HepG2 (cell line): Measurements from ENCODE around the gene FKBP10. TPM values are rescaled to one million over a fixed set of nuclear protein-coding genes. Genes with fewer than 3 reads are reported as not detected.
A peak's percentile ranks its signal among the peaks of the same experiment; 100 is the strongest.

Experiments used
- ARID4A ChIP-seq: sonication (generic); formaldehyde crosslinking; IDR thresholded peaks from 2 replicates; pipeline ENCODE4 v1.5.0; 2020; ENCODE audit warnings: mild to moderate bottlenecking, missing genetic modification reagents, borderline replicate concordance
- ATAD3A ChIP-seq: sonication (generic); formaldehyde crosslinking; IDR thresholded peaks from 2 replicates; pipeline ENCODE4 v1.4.0; 2020; ENCODE audit warnings: missing genetic modification reagents
- CBX5 ChIP-seq: sonication (generic); formaldehyde crosslinking; IDR thresholded peaks from 2 replicates; pipeline ENCODE4 v1.4.0; 2020; ENCODE audit warnings: missing genetic modification reagents, borderline replicate concordance
- ELF1 ChIP-seq: sonication (generic); formaldehyde crosslinking; IDR thresholded peaks from 2 replicates; pipeline ENCODE4 v1.4.0; 2020; ENCODE audit warnings: missing genetic modification reagents
- FOXC1 ChIP-seq: sonication (generic); formaldehyde crosslinking; IDR thresholded peaks from 2 replicates; pipeline ENCODE4 v1.8.0; 2022; ENCODE audit warnings: mild to moderate bottlenecking, missing genetic modification reagents, borderline replicate concordance
- KLF11 ChIP-seq: IDR thresholded peaks from 2 replicates; pipeline ENCODE4 v1.6.1; 2016; ENCODE audit warnings: missing compliant biosample characterization
- KLF13 ChIP-seq: sonication (generic); formaldehyde crosslinking; IDR thresholded peaks from 2 replicates; pipeline ENCODE4 v1.4.0; 2020; ENCODE audit warnings: mild to moderate bottlenecking, missing genetic modification reagents
- SRSF1 ChIP-seq: fragments of 200-400 bp; formaldehyde crosslinking; optimal IDR thresholded peaks from 2 replicates; pipeline ENCODE3; 2017; ENCODE audit warnings: mild to moderate bottlenecking, low read depth, low read length, moderate library complexity
- SRSF4 ChIP-seq: fragments of 200-400 bp; formaldehyde crosslinking; IDR thresholded peaks from one replicate; pipeline ENCODE4 v1.6.1; 2018; ENCODE audit warnings: mild to moderate bottlenecking, low read depth, low read length, moderate library complexity; ENCODE audit not compliant: poor library complexity, severe bottlenecking
- SRSF9 ChIP-seq: fragments of 200-400 bp; formaldehyde crosslinking; IDR thresholded peaks from 2 replicates; pipeline ENCODE4 v1.6.1; 2018; ENCODE audit warnings: borderline replicate concordance, mild to moderate bottlenecking, low read depth, low read length; ENCODE audit not compliant: insufficient read depth, poor library complexity, severe bottlenecking
- TARDBP ChIP-seq: sonication (generic); formaldehyde crosslinking; IDR thresholded peaks from 2 replicates; pipeline ENCODE4 v1.8.0; 2022; ENCODE audit warnings: mild to moderate bottlenecking, missing genetic modification reagents
- THYN1 ChIP-seq: sonication (generic); formaldehyde crosslinking; IDR thresholded peaks from 2 replicates; pipeline ENCODE4 v1.8.1; 2023; ENCODE audit warnings: low read depth, mild to moderate bottlenecking, moderate library complexity, missing genetic modification reagents, borderline replicate concordance
- ZGPAT ChIP-seq: IDR thresholded peaks from 2 replicates; pipeline ENCODE4 v1.6.1; 2016; ENCODE audit warnings: mild to moderate bottlenecking
- ZNF276 ChIP-seq: sonication (generic); formaldehyde crosslinking; IDR thresholded peaks from 2 replicates; pipeline ENCODE4 v1.4.0; 2020; ENCODE audit warnings: mild to moderate bottlenecking, low read depth, missing genetic modification reagents
- ZNF33B ChIP-seq: sonication (generic); formaldehyde crosslinking; IDR thresholded peaks from 2 replicates; pipeline ENCODE4 v1.5.1; 2020; ENCODE audit warnings: mild to moderate bottlenecking, missing genetic modification reagents
- ZNF558 ChIP-seq: sonication (generic); formaldehyde crosslinking; IDR thresholded peaks from 2 replicates; pipeline ENCODE4 v1.9.0; 2022; ENCODE audit warnings: mild to moderate bottlenecking, missing genetic modification reagents, borderline replicate concordance
- ZNF619 ChIP-seq: sonication (generic); formaldehyde crosslinking; IDR thresholded peaks from 2 replicates; pipeline ENCODE4 v1.4.0; 2020; ENCODE audit warnings: mild to moderate bottlenecking, missing genetic modification reagents
- polyA plus RNA-seq, 8 experiments: library from polyadenylated mRNA; depleted of rRNA in 3 of 8; stranded (reverse) in 7 of 8; unstranded in 1 of 8; fragments of >200 nt; fragmentation: Illumina TruSeq in 4 of 8; extraction: Trizol in 4 of 8; gene quantifications; 2 replicates each; pipeline versions ENCODE4 v1.2.1 to v1.2.3, GENCODE V29; 2011 to 2016; ENCODE audit warnings: low read depth in 4 of 8, missing spikeins in 1 of 8, mixed read lengths in 1 of 8; ENCODE audit not compliant: insufficient read depth in 1 of 8
- total RNA-seq, 5 experiments: library from RNA; depleted of rRNA; stranded (reverse); fragments of >200 nt; fragmentation: Illumina TruSeq; extraction: Trizol; gene quantifications; 2 replicates each; pipeline ENCODE4 v1.2.3, GENCODE V29; 2016; ENCODE audit warnings: low read depth in 1 of 5
- TF ChIP-seq, protein P1 (sequence below): sonication (generic); formaldehyde crosslinking; IDR thresholded peaks from 2 replicates; pipeline ENCODE4 v1.4.0; 2020; ENCODE audit warnings: missing genetic modification reagents

Gene FKBP10
- total and polyA plus RNA-seq, 2 of the 13 experiments (the other 11 are each of a cell fraction or from before 2014, with no cell fraction given): 149 to 573 TPM

- TF ChIP-seq, protein P1, sequence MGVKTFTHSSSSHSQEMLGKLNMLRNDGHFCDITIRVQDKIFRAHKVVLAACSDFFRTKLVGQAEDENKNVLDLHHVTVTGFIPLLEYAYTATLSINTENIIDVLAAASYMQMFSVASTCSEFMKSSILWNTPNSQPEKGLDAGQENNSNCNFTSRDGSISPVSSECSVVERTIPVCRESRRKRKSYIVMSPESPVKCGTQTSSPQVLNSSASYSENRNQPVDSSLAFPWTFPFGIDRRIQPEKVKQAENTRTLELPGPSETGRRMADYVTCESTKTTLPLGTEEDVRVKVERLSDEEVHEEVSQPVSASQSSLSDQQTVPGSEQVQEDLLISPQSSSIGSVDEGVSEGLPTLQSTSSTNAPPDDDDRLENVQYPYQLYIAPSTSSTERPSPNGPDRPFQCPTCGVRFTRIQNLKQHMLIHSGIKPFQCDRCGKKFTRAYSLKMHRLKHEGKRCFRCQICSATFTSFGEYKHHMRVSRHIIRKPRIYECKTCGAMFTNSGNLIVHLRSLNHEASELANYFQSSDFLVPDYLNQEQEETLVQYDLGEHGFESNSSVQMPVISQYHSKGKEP (CRISPR knock-in tag): no peak
- TF ChIP-seq THYN1 (CRISPR knock-in tag) (no peak), CBX5 (CRISPR knock-in tag) (no peak), ZNF619 (CRISPR knock-in tag) (no peak), ELF1 (CRISPR knock-in tag) (peak; percentile 28; the same call in 1 of the 2 replicates), ARID4A (peak; percentile 77; the same call in 1 of the 2 replicates), ATAD3A (no peak), ZNF276 (CRISPR knock-in tag) (no peak), FOXC1 (CRISPR knock-in tag) (peak; percentile 60; the same call in 1 of the 2 replicates), SRSF1 (peak; percentile 66), SRSF9 (no peak), TARDBP (CRISPR knock-in tag) (no peak), ZGPAT (CRISPR knock-in tag) (peak; percentile 71), KLF11 (CRISPR knock-in tag) (no peak), KLF13 (CRISPR knock-in tag) (no peak), ZNF33B (CRISPR knock-in tag) (peak; percentile 75; the same call in 1 of the 2 replicates), SRSF4 (no peak), ZNF558 (CRISPR knock-in tag) (no peak)
Measured at GRCh38 chr17:41777574-41778188, 35.1 kb upstream of the FKBP10 start (continued).
